ENCODE measurements around the gene BHLHE40.

BHLHE40 gene

GRCh38 chr3:5022187-5022965, 43.1 kb downstream of the BHLHE40 start:
- DNase-seq: no peak

DNA sequence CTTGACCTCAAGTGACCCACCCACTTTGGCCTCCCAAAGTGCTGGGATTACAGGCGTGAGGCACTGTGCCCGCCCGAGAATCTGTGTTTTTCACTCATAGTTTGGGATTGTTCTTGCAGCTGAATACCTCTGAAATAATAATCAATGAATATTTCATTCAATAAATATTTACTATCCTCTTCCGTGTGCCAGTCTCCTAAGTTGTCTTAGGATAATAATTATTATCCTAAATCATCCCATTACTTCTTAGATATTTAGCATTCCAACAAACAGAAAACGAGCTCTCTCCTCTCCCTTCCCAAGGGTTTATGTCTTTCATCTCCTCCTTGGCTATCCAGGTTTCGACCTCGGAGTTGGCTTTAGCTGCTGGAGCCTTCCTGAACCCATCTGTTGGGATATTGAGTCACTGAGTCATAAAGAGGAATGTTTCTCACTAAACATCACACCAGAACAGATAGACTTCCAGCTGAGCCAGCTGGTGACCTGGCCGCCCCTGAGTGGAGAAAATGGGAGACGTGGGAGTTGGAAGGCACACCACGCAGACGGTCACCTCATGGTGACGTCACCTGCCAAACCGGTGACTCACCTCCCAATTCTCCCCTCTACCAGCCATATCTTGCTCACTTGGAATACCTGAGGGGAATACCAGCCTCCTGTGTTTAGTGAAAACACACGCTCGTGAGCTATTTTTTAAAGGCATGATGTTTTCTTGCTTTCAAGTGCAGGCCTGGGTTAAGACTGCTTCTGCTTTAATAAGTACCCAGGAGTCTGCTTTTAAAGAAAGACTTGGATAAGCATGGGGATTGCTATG, 43.9 kb downstream of the BHLHE40 start:
- peak; percentile 97 for DNase-seq

GRCh38 chr3:5023777-5024346, 44.6 kb downstream of the BHLHE40 start:
- DNase-seq: no peak

- DNase-seq: no peak
Measured at GRCh38 chr3:5026046-5026362, 46.8 kb downstream of the BHLHE40 start.

DNA sequence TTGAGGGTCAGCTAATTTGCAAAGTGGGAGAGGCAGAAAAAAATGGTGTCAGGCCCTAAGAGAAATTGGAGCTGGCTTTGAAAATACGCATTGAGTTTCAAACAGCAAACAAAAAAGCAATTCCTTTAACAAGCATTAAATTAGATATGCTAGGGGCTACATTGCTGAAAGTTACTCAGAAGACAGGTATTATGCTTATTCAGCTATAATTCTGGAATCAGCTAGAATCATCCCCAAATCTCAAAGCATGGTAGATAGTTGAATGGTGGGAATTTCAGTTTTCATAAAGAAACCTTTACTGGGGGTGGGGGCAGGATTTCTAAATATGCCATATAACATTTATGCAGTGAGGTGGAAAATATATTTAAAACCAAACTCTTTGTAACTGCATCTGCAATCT, 50.5 kb downstream of the BHLHE40 start:
- DNase-seq: no peak

DNA sequence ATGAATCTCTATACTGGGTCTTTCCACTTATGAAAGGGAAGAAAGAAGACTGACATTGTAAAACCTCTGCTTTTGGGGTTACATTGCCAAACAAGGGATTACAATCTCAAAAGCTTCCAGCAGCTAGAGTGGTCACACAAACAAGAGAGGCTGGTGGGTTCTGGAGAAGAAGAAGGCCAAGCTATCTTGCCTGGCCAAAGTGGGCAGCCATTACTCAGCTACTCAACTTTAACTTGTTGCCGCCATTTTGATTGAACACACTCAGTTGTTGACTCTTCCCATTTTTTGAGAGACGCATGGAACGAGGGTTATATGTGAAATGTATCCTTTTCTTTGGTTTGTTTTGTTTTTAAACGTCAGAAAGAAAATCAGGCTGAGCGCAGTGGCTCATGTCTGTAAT, 50.9 kb downstream of the BHLHE40 start:
- no peak for DNase-seq

GRCh38 chr3:5032844-5033243, 53.6 kb downstream of the BHLHE40 start:
- no peak for DNase-seq

Data from fibroblast of skin of right quadriceps (primary cell).